NCI-H2171 treated with DMSO at 0.1 percent for 48 hours (cell line): ENCODE data around the gene LPIN2.
"Not testable (repeated sequence)": the region's sequence is repeated elsewhere in the genome, so short reads cannot be mapped to it uniquely, and the experiment has no call there.

Source experiments
- DNase-seq: peaks from one replicate; lab custom pipeline; 2025; lab: John Stamatoyannopoulos, UW

The LPIN2 gene, protein sequence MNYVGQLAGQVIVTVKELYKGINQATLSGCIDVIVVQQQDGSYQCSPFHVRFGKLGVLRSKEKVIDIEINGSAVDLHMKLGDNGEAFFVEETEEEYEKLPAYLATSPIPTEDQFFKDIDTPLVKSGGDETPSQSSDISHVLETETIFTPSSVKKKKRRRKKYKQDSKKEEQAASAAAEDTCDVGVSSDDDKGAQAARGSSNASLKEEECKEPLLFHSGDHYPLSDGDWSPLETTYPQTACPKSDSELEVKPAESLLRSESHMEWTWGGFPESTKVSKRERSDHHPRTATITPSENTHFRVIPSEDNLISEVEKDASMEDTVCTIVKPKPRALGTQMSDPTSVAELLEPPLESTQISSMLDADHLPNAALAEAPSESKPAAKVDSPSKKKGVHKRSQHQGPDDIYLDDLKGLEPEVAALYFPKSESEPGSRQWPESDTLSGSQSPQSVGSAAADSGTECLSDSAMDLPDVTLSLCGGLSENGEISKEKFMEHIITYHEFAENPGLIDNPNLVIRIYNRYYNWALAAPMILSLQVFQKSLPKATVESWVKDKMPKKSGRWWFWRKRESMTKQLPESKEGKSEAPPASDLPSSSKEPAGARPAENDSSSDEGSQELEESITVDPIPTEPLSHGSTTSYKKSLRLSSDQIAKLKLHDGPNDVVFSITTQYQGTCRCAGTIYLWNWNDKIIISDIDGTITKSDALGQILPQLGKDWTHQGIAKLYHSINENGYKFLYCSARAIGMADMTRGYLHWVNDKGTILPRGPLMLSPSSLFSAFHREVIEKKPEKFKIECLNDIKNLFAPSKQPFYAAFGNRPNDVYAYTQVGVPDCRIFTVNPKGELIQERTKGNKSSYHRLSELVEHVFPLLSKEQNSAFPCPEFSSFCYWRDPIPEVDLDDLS

GRCh38 chr18:3013024-3013804 lies at the start of gene LPIN2:
Gene LPIN2 (minus strand): TSS chr18:3013144. CDS start chr18:2960840, 52,304 bp downstream.
- DNase-seq, result peak; percentile 96

DNA sequence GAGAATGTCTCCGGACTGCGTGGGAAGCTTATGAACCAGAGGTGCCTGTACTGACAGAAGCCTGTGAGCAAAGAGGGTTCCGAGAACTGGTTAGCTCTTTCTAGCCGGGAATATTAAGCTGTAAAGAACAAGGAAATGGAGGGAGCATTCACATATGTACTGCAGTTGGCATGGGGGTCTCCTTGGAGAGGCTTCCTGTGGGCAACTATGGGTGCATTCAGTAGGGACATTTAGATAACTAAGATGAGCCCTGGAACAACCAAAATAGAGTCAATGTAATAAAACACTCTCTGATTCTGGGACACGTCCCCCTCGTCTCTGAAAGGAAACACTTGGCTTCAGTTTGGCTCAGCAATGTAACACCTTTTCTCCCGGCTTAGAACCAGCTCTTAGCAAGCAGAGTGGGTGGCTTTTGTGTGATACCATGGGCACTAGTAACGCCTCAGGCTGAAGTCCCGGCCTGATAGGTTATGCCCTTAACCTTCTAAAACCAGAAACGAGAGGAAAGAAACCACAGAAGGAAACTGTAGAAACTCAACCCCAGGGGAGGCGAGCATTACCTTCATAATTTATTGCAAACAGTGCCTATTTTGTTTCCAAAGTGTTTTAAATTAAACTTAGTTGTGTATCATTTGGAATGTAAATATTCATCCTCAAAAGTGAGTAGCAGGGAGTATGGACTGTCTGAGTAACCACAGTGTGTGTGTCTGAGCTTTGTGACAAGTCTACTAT lies 48.8 kb upstream of the LPIN2 start:
- no peak for DNase-seq

DNA sequence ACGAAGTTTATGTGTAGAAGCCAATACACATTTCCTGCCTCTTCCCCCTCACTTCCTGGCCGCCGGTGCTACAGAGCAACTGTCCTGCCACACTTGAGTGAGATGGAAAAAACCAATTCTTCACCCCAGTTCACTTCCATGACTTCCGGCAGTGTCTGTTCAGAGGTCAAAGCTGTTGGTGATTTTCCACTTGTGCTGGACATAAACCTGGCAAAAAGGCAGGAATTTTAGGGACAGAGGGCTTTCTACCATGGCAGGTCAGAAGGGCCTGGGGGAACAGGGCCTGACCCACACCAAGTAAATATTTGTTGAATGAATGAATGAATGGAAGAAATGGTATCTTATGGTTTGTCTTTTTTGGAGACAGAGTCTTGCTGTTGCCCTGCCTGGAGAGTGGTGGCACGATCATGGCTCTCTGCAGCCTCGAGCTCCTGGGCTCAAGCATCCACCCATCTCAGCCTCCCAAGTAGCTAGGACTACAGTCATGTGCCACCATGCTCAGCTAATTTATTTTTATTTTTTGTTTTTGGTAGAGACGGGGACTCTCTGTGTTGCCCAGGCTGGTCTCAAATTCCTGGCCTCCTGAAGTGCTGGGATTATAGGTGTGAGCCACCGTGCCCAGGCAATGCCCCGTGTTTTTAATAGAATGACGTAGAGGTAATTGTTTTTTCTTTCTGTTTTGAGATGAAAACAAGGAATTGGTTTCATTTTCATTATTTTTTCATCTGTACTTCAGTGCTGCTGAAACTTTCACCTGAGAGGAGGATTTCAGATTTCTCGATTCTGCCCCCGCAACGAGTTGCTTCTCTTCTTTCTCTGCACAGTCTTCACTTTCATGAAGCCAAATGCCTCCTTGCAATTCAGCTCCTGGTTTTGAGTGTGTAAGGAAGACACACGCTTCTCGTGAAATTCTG lies 48.0 kb upstream of the LPIN2 start:
- no peak for DNase-seq

- DNase-seq, result no peak
These were observed 46.3 kb upstream of the LPIN2 start for GRCh38 chr18:3059272-3059671.

DNA sequence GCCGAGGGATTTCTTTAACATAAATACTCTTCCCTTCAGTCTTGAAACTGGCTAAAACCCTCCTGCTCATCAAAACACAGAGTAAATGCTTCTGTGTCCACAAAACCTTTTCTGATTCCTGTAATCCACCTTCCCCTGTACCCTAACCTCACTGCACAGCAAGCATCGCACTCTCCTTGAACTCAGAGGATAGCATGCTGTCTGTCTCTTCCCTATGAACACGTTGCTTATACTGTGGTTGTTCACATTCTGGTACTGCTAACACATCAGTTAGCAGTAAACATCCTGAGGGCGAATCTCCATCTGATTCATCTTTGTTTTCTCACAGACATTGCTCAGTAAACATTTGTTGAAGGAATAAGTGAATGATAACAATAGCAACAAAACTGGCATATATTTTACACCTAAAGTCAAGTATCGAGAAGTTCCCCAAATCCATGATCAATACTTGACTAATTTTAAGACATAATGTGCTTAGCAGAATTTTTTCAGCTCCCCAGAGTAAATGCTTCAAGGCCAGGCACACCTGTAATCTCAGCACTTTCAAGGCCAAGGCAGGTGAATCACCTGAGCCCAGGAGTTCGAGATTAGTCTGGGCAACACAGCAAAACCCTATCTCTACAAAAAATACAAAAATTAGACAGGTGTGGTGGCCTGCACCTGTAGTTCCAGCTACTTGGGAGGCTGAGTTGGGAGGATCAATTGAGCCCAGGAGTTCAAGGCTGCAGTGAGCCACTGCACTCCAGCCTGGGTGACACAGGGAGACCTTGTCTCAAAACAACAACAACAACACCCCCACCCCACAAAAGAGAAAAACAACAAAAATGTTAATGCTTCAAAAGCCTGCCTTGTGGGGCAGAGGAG lies 45.6 kb upstream of the LPIN2 start:
- DNase-seq, result no peak

DNA sequence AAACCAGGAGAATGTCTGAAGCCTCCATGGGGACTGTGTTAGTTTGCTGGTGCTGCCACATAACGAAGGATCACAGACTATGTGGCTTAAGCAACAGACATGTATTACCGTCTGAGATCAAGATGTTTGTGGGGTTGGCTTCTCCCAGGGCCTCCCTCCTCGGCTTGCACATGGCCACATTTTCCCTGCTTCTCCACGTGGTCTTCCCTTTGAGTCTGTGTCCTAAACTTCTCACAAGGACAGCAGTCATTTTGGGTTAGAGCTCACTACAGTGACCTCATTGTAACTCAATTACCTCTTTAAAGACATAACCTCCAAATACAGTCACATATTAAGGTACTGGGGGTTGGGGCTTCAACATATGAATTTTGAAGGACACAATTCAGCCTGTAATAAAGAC lies 44.6 kb upstream of the LPIN2 start:
- no peak for DNase-seq

DNA sequence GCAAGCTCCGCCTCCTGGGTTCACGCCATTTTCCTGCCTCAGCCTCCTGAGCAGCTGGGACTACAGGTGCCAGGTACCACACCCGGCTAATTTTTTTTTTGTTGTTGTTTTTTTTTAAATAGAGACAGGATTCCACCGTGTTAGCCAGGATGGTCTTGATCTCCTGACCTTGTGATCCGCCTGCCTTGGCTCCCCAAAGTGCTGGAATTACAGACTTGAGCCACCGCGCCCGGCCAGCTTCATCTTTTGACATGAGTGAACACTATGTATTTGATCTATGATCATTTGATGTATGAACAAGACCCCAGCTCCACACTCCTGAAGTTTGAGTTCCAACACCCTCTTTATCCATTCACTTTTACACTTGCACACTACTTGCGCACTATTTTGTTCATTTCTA lies 43.4 kb upstream of the LPIN2 start:
- DNase-seq, result peak; percentile 23

- DNase-seq, result no peak
These were observed 42.9 kb upstream of the LPIN2 start for GRCh38 chr18:3055816-3056215.

DNA sequence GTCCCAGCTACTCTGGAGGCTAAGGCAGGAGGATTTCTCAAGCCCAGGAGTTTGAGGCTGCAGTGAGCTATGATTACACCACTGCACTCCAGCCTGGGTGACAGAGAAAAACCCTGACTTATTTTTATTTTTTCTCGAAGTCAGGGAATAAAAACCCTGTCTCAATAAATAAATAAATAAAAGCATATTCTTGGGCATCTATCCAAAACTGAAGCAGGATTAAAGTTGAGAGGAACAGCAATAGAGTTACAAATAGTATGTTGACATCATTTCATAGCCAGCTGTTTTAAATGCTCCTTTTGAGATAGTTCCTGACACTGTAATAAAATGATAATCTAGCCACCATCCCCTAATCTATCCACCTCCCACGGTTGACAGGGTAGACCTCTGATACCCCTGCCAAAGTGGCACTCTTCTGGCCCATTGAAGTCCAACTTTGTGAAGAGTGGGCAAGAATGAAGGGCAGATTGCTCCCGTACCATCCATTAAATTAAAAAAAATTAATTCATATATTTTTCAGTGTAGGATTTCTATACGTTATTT lies 42.3 kb upstream of the LPIN2 start:
- no peak for DNase-seq

DNA sequence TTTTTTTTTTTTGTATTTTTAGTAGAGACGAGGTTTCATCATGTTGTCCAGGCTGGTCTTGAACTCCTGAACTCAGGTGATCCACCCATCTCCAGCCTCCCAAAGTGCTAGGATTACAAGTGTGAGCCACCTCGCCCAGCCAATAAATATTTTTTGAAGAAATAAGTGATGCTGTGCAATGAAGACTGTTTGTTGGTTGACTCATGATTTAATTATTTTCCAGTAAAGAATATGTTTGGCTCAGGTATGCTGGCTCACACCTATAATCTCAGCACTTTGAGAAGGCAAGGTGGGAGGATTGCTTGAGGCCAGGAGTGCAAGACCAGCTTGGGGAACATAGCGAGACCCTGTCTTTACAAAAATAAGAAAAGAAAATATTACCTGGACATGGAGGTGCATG lies 41.8 kb upstream of the LPIN2 start:
- DNase-seq, result no peak

DNA sequence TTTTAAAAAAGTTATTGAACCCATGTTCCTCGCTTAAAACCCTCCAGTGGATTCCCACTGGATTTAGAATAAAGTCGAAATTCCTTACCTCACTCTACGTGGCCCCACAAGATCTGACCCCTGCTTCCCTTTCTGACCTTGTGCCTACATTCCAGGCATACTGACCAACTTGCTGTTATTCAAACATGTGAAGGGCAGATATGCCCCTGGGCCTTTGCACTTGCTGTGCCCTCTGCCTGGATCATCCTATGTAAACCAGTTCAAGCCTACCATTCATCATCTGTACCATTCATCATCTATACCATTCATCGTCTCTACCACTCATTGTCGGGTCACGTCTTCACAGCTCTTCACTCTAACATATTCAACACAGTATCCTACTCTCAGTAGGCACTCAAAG lies 41.3 kb upstream of the LPIN2 start:
- DNase-seq, result no peak

- DNase-seq, result no peak
These were observed 40.1 kb upstream of the LPIN2 start for GRCh38 chr18:3053081-3053480.

GRCh38 chr18:3052411-3052758 lies 39.4 kb upstream of the LPIN2 start:
- no peak for DNase-seq

- DNase-seq, result no peak
These were observed 38.9 kb upstream of the LPIN2 start for GRCh38 chr18:3051718-3052410.

DNA sequence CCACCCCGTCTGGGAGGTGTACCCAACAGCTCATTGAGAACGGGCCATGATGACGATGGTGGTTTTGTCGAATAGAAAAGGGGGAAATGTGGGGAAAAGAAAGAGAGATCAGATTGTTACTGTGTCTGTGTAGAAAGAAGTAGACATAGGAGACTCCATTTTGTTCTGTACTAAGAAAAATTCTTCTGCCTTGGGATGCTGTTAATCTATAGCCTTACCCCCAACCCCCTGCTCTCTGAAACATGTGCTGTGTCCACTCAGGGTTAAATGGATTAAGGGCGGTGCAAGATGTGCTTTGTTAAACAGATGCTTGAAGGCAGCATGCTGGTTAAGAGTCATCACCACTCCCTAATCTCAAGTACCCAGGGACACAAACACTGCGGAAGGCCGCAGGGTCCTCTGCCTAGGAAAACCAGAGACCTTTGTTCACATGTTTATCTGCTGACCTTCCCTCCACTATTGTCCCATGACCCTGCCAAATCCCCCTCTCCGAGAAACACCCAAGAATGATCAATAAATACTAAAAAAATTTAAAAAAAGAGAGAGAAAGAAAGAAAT lies 37.0 kb upstream of the LPIN2 start:
- DNase-seq, result not testable (repeated sequence)

- no peak for DNase-seq
These were observed 35.9 kb upstream of the LPIN2 start for GRCh38 chr18:3048820-3049349.

DNA sequence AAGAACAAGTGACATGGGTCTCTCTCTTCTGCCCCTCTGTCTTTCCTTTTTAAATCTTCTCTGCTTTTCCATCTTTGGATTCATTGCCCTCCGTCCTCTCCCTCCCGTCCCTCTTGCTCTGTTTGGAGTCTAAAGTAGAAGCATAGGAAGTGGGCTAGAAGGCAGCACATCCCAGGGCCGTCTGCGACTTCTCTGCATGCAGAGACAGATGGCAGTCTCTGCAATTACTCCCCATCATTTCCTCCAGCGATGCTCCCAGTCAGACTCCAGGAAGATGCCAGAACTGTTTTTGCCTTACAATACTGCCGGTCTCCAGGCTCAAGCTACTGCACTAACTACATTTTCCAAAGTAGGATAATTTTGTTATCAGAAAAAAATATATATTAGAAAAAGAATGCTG lies 35.2 kb upstream of the LPIN2 start:
- DNase-seq, result peak; percentile 59

DNA sequence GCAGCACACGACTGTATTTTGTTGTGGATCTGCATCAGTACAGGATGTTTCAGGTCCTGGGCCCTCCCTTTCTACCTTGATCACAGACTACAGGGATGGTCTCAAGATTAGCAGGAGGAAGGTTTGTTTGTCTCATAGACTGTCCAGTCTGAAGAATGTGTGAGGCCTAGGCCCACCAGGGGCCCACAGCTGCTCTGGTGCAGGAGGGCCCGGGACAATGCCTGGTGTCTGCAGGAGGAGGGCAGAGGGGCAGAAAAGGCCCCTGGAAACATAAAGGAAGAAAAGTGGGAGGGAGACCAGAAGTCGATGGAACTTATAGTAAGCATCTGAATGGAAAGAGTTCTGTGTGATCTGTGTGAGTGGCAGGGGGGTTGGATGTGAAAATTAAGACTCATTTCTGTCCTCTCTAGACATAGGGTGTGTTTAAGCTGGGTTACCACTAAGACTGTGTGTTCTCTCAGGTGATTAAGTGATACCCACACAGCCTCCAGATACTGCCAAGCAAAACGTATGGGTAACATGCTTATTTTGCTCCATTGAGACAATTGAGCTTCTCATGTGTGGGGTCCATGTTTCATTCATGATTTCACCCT lies 33.4 kb upstream of the LPIN2 start:
- DNase-seq, result no peak
